GM12891 (cell line): ENCODE results near the gene ARMC5.

Source experiments
- POU2F2 ChIP-seq: IDR thresholded peaks from 2 replicates; pipeline ENCODE4 v1.6.1; 2011; ENCODE audit warnings: low read depth, mild to moderate bottlenecking, control low read depth, low read length, moderate library complexity
- SPI1 ChIP-seq: IDR thresholded peaks from 2 replicates; pipeline ENCODE4 v1.6.1; 2011; ENCODE audit warnings: low read depth, low read length, control low read depth
- TAF1 ChIP-seq: IDR thresholded peaks from 2 replicates; pipeline ENCODE4 v1.6.1; 2011; ENCODE audit warnings: low read depth, low read length, control low read depth

DNA sequence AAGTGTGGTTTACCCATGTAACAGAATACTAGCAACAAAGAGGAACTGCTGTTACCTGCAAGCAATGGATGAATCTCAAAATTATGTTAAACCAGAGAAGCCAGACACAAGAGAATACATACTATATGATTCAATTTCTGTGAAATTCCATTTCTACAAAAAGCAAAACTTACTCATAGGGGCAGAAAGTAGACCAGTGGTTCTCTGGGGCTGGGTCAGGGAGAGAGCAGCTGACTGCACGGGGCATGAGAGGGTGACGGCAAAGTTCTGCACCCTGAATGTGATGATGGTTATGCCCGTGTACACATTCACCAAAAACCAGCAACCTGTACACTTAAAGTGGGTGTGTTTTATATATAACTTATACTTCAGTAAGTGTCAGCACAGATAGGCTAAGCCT is 19.8 kb upstream of the ARMC5 start:
- TF ChIP-seq TAF1 (no peak), POU2F2 (no peak), SPI1 (peak; percentile 12; the same call in 1 of the 2 replicates)
